Testis (tissue), 3 donors: ENCODE measurements around the gene RPAIN. TPM values are rescaled to one million over a fixed set of nuclear protein-coding genes. Genes with fewer than 3 reads are reported as not detected.

Experiments used
- DNase-seq: peaks from one replicate; pipeline ENCODE4 v3.0.0-alpha.2; 2019
- H3K27ac ChIP-seq, 2 donors: fragments of 200-600 bp; sonication (generic); one replicate each; pipeline ENCODE4 v1.5.1; 2019
- H3K27me3 ChIP-seq: fragments of 200-600 bp; sonication (generic); one replicate; pipeline ENCODE4 v1.5.1; 2019
- H3K36me3 ChIP-seq: fragments of 200-600 bp; sonication (generic); one replicate; pipeline ENCODE4 v1.5.1; 2017; ENCODE audit warnings: low read depth; ENCODE audit errors: missing control alignments
- H3K4me1 ChIP-seq: fragments of 200-600 bp; sonication (generic); one replicate; pipeline ENCODE4 v1.5.1; 2019
- H3K4me3 ChIP-seq, 2 donors: fragments of 200-600 bp; sonication (generic); one replicate each; pipeline ENCODE4 v1.5.1; 2017 to 2019
- H3K9me3 ChIP-seq: fragments of 200-600 bp; sonication (generic); one replicate; pipeline ENCODE4 v1.5.1; 2017
- POLR2A ChIP-seq: fragments of 450-650 bp; IDR thresholded peaks from one replicate; pipeline ENCODE4 v1.6.1; 2017; ENCODE audit warnings: antibody characterized with exemption, mild to moderate bottlenecking, moderate library complexity
- WGBS, 2 donors: methylation state at CpG; one replicate each; pipeline ENCODE4 v1.1.5; 2018; 5-methylcytosine and 5-hydroxymethylcytosine counted together
- intact Hi-C: fragments of 100-400 bp; cut with DNase I; formaldehyde crosslinking; loops from one replicate; pipeline ENCODE4 v1.15.1; 2023; ENCODE audit warnings: low total_unique reads
- polyA plus RNA-seq: library from polyadenylated mRNA; stranded (reverse); fragments of 350-450 nt; fragmentation: Illumina TruSeq; extraction: RNeasy Lipid Tissue Mini Kit (QIAGEN cat#74804); gene quantifications from one replicate; pipeline ENCODE4 v1.2.3, GENCODE V29; 2014; ENCODE audit warnings: low read depth, low replicate concordance; ENCODE audit not compliant: insufficient read depth
- total RNA-seq, 2 donors: library from RNA; depleted of rRNA; stranded (reverse); fragments of >200 nt; gene quantifications; one replicate each; pipeline ENCODE4 v1.2.3, GENCODE V29; 2016
- TF ChIP-seq, protein P1 (sequence below), 3 experiments: fragments of 450-650 bp in 2 of 3; fragments of 200-600 bp in 1 of 3; sonication (generic) in 1 of 3; IDR thresholded peaks; one replicate each; pipeline ENCODE4 v1.5.1; 2016 to 2019; ENCODE audit warnings: antibody characterized with exemption in 3 of 3, mild to moderate bottlenecking in 2 of 3, moderate library complexity in 1 of 3

Gene RPAIN
- total and polyA plus RNA-seq, 3 donors from 2014 or later: 35.8 to 60.0 (median 52.1) TPM

DNA sequence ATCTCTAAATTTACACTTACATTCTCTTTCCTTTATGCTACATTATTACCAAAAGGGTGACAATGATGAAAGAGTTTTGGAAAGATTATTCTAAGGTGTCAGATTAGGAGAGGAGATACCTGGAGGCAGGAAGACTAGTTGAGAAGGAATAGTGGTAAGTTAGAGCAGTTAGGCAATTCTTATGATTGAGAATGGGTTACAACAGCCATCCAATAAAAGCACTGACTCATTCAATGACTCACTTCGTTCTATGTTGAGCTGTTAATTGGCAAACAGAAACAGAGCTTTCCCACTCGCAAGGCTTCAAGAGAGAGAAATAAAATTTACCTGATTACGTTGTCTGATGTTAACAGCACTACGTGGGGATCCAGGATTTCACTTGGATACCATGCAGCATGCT is 6.3 kb upstream of the RPAIN start:
- H3K9me3 ChIP-seq: no peaks in the 10 kb centered on the region
- H3K36me3 ChIP-seq: no peaks in the 10 kb centered on the region
- no peaks in the 10 kb centered on the region for H3K27me3 ChIP-seq
- TF ChIP-seq POLR2A: no peak
- TF ChIP-seq, protein P1, sequence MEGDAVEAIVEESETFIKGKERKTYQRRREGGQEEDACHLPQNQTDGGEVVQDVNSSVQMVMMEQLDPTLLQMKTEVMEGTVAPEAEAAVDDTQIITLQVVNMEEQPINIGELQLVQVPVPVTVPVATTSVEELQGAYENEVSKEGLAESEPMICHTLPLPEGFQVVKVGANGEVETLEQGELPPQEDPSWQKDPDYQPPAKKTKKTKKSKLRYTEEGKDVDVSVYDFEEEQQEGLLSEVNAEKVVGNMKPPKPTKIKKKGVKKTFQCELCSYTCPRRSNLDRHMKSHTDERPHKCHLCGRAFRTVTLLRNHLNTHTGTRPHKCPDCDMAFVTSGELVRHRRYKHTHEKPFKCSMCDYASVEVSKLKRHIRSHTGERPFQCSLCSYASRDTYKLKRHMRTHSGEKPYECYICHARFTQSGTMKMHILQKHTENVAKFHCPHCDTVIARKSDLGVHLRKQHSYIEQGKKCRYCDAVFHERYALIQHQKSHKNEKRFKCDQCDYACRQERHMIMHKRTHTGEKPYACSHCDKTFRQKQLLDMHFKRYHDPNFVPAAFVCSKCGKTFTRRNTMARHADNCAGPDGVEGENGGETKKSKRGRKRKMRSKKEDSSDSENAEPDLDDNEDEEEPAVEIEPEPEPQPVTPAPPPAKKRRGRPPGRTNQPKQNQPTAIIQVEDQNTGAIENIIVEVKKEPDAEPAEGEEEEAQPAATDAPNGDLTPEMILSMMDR (IDR thresholded peaks at IDR 0.05): no peak
- intact Hi-C loops: no loop called here
- H3K4me1 ChIP-seq: peaks cover 4% of the 10 kb centered on the region
- no peak overlapping the region for H3K27ac ChIP-seq
- no peak for DNase-seq
- WGBS, 2 donors: 83 to 90% methylated on average over 4 of the region's 4 CpGs
- H3K4me3 ChIP-seq: no peak overlapping the region

DNA sequence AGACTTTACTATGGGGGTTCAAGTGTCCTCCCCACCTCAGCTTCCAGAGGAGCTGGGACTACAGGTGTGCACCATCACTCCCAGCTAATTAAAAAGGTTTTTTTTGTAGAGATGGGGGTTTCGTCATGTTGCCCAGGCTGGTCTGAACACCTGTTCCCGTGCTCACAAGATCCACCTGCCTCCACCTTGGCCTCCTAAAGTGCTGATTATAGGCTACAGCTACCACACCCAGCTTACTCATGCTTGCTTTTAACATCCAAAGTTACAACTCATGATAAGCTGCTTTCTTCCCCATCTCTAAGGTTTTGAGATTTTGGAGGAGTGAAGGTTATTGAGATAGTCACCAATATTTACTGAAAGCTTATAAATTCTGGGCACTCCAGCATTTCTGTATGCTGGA is 3.1 kb upstream of the RPAIN start:
- DNase-seq: no peak
- H3K4me3 ChIP-seq: no peak overlapping the region
- H3K9me3 ChIP-seq: no peaks in the 10 kb centered on the region
- no peaks in the 10 kb centered on the region for H3K27me3 ChIP-seq
- no peak for TF ChIP-seq POLR2A
- TF ChIP-seq, protein P1 (IDR thresholded peaks at IDR 0.05): no peak
- H3K4me1 ChIP-seq: peaks cover 10% of the 10 kb centered on the region
- intact Hi-C loops: no loop called here
- 91 to 92% methylated on average over 2 of the region's 2 CpGs for WGBS, 2 donors
- H3K36me3 ChIP-seq: no peaks in the 10 kb centered on the region
- H3K27ac ChIP-seq: no peak overlapping the region

DNA sequence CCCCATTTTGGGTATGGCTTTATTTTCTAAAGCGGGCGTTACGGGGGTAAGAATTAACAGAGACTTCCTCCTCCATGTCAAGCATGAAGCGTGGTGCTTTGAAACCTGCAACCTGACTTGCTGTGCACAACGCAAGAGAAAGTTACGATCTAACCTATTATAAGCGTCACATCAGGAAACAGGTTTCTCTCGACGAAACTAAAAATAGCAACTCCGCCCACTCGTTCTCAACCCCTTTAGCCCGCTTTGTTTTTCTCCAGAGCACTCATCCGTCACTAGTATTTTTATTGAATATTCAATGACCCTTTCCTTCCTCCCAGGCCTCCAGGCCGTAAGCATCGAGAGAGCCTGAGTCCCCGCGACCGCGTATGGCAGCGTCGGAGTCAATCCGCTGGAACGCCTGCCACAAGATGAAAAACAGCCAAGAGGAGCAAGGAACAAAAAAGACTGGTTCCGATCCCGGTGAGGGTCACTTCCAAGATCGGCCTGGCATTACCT is 1.1 kb upstream of the RPAIN start:
- TF ChIP-seq, protein P1 (IDR thresholded peaks at IDR 0.05): no peak
- no peak for TF ChIP-seq POLR2A
- Histone ChIP-seq H3K4me3 (peak overlapping the region; percentile 92 to 96), H3K9me3 (no peaks in the 10 kb centered on the region), H3K4me1 (peaks cover 10% of the 10 kb centered on the region), H3K36me3 (no peaks in the 10 kb centered on the region), H3K27ac (peak overlapping the region; percentile 88 to 91), H3K27me3 (no peaks in the 10 kb centered on the region)
- DNase-seq: peak; percentile 43
- WGBS, 2 donors: 0 to 2% methylated on average over 26 of the region's 26 CpGs
- intact Hi-C loops: no loop called here

DNA sequence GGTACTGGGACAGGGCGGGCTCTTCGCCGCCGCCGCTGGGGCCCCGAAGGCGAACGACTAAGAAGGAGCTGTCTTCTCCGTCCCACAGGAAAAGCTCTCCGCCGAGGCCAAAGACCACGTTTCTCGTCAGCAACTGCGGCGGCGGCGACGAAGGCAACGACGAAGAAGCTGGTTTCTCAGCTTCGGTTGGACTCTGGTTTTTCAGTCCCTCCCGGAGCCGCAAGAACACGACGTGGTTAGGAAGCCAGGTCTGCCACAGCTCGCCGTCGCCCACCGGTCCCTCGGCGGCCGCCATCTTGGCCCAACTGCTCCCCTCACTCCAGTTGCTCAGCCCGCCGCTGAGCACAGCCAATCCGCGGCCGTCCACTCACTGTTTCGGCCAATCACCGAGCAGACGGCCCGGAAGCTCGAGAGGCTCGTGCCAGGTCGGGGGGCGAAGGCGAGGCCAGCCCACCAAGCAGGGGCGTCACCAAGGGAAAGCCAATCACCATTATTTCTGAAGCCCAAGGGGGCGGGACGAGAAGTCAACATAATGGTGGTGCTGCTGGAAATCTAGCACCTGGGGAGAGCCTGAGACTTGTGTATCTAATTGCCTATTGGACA is 525 bp upstream of the RPAIN start, which contains the start of gene NUP88:
NUP88 (minus strand) TSS at position 307 of the 603 bp plus-strand sequence; CDS start at position 295, 12 bp downstream.
- H3K4me3 ChIP-seq: peak within 1 kb of the TSS; percentile 92 to 96
- 0 to 1% methylated on average over 15 to 48 of the region's 49 CpGs for WGBS, 2 donors
- no peaks in the 10 kb centered on the region for H3K27me3 ChIP-seq
- TF ChIP-seq POLR2A: no peak
- TF ChIP-seq, protein P1 (IDR thresholded peaks at IDR 0.05): peak in 1 of 3 experiments; percentile 7
- intact Hi-C loops: no loop called here
- no peaks in the 10 kb centered on the region for H3K36me3 ChIP-seq
- H3K9me3 ChIP-seq: no peaks in the 10 kb centered on the region
- peak within 1 kb of the TSS; percentile 88 to 91 for H3K27ac ChIP-seq
- DNase-seq: peak; percentile 98
- H3K4me1 ChIP-seq: peaks cover 10% of the 10 kb centered on the region

DNA sequence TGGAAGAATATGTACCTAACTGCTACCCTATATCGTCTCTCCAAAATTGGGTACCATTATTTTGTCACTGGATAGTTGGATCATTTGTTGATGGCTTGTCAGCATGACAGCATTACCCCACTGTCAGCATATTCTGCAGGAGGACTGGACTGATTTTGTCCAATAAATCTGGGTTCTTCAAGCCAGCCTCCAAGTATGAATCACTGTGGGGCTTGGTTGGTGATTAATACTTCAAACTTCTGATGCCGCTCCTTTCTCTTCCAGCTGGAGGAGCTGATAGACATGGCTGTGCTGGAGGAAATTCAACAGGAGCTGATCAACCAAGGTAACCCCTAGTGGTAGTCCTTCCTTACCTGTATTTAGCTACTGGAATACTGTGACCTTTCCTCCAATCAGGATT is 2.5 kb downstream of the RPAIN start:
- 94 to 95% methylated on average over 2 of the region's 2 CpGs for WGBS, 2 donors
- no peaks in the 10 kb centered on the region for H3K36me3 ChIP-seq

More for the DNA sequence above, 2.5 kb downstream of the RPAIN start:
- no peaks in the 10 kb centered on the region for H3K27me3 ChIP-seq
- H3K4me3 ChIP-seq: no peak overlapping the region
- no peak for DNase-seq
- no peak overlapping the region for H3K27ac ChIP-seq
- H3K9me3 ChIP-seq: no peaks in the 10 kb centered on the region
- peaks cover 10% of the 10 kb centered on the region for H3K4me1 ChIP-seq
- TF ChIP-seq, protein P1 (IDR thresholded peaks at IDR 0.05): no peak
- no peak for TF ChIP-seq POLR2A
- intact Hi-C loops: no loop called here
